Measurements from ENCODE around the gene SPAG16.

DNA sequence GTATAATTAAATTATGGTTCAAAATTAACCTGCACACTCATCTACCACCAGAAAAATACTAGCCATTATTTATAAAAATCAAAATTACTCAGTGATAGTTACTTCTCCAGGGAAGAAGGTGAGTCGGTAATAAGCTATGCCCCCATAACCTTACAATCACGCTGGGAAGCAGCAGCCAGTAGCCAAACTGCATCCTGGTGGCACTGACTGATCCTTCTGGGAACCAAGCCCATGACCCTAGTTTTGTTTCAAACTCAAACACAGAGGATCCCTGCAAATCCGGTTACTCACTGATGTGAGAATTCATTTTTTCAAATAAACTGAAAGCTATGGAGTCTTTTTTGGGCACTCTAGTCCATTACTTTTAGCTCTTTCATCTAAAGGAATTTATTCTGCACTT lies 1038.4 kb downstream of the SPAG16 start:
- TF ChIP-seq, protein P1, sequence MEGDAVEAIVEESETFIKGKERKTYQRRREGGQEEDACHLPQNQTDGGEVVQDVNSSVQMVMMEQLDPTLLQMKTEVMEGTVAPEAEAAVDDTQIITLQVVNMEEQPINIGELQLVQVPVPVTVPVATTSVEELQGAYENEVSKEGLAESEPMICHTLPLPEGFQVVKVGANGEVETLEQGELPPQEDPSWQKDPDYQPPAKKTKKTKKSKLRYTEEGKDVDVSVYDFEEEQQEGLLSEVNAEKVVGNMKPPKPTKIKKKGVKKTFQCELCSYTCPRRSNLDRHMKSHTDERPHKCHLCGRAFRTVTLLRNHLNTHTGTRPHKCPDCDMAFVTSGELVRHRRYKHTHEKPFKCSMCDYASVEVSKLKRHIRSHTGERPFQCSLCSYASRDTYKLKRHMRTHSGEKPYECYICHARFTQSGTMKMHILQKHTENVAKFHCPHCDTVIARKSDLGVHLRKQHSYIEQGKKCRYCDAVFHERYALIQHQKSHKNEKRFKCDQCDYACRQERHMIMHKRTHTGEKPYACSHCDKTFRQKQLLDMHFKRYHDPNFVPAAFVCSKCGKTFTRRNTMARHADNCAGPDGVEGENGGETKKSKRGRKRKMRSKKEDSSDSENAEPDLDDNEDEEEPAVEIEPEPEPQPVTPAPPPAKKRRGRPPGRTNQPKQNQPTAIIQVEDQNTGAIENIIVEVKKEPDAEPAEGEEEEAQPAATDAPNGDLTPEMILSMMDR (IDR thresholded peaks at IDR 0.05), result no peak
- no peak for TF ChIP-seq ZFX (IDR thresholded peaks at IDR 0.05; ENCODE audit: borderline replicate concordance)

Data from 22Rv1 (cell line).